ENCODE measurements around the gene MAST4.

Gene MAST4

DNA sequence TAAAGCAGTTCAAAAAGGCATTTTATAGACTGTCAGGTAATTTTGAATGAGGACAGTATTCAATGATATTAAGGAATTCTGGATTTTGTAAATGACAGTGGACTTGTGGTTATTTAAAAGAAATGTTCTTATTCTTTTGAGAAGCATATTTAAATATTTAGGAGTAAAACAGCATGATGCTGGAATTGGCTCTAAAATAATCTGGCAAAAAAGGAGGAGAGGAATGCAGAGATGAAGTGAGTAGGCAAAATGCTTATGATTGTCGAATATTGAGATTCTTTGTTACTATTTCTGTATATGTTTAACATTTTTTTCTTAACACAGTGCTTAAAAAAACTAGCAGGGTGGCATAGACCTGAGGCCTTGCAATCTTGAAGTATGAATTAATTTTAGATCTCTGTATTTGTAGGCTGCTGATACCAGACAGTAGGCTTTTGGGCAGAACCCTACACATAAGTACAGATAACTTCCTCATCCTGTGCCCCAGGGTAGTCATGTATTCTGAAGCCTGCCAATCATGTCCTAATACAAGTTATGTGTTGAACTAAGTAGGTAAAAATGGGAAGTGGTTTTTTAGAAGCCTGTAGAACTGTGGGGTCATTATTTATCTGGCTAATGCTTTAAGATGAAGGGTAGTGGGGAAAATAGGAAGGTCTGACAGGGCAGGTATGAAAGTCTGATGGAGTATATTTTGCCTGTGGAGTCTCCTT is 591.0 kb downstream of the MAST4 start:
- DNase-seq (ENCODE audit: low read depth, low spot score), result no peak

DNA sequence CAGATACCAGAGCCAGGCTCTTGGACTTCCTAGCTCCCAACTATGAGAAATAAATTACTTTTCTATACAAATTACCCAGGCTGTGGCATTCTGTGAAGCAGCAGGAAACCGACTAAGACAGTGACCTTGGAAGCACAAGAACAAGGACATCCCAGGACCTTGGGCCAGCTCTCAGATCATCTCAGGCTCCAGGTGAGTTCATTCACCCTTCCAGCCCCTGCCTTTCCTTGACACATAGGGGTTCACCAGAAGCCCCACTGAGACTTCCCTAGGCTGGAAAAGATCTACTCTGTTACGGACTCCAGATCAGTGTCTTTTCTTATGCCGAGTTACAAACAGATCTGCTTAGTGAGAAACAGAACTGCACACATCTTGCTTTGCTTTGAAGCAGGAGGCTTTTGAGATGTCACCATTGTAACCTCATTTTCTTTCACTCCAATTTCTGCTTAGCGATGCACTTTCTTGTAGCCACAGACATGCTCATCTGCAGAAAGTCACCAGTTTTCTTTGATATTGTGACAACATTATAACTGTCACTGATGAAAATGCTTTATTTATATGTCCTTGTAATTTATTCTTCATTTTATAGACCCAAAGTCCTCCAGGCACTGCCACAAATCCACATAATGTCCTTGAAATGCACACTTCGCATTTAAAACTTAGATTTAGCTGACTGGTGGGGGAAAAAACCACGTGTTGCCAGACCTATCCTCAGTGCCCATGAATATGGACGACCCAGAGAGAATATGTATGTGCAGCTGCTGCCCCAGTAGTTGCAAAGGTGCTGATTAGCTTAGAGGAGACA is 592.3 kb downstream of the MAST4 start:
- DNase-seq (ENCODE audit: low read depth, low spot score), result no peak

DNA sequence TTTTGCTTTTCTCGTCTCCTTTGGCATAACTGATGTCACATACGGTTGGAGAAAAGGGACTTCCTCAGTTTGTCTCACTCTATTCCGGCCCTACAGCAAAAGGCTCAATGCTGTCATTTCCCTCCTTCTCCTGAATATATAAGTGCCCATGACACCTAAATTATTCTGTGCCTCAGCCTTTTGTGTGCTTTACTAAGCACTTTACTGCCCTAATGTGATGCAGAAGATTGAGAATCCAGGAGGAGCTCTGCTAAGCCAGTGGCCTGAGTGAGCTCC is 592.8 kb downstream of the MAST4 start:
- no peak for DNase-seq (ENCODE audit: low read depth, low spot score)

DNA sequence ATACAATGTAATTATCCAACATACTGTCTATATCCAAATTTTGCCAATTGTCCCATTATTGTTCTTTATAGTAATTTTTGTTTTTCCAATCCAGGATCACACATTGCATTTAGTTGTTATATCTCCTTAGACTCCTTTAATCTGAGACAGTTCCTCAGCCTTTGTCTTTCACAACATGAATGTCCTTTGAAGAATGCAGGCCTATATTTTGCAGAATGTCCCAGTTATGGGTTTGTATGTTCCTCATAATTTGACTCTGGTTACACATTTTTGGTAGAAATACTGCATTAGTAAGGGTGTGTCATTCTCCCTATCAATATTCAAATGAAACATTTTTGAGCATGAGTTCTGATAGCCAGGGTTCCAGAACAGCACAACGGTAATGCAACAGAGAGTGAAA is 593.7 kb downstream of the MAST4 start:
- DNase-seq (ENCODE audit: low read depth, low spot score), result no peak

DNA sequence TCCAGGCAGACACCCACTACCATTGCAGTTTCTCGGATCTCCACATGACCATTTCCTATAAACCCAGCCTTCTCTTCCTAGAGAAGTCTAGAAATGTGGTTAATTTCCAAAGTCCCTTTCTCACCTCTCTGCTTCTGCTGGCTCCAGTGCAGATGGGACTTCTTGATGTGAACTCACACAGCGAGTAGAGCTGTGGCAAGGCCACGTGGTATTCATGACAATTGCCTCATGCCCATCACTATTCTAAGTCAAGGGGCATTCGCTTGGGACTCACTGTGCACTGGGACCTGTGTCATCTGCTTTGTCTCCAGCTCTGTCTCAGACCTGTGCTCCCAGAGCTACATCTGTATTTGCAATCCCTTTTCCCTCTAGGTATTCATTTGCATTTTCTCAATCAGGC is 594.2 kb downstream of the MAST4 start:
- DNase-seq (ENCODE audit: low read depth, low spot score), result no peak

DNA sequence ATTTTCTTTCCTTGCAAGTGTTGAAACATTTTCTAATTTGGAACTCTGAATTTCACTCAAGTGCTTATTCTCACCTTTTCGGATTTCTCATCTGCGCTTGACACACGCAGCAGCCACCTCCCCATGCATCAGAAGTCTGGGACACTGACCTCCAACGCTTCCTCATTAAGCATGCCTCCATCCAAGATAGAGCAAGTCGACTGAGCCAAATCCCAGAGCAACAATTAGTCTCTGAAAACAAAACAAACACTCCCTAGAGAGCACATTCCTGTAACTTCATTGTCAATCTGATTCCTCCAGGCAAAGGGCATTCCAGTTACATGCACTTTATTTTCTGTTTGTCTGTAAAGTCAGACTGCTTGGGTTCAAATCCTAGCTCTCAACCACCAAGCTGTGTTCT is 594.7 kb downstream of the MAST4 start:
- no peak for DNase-seq (ENCODE audit: low read depth, low spot score)

DNA sequence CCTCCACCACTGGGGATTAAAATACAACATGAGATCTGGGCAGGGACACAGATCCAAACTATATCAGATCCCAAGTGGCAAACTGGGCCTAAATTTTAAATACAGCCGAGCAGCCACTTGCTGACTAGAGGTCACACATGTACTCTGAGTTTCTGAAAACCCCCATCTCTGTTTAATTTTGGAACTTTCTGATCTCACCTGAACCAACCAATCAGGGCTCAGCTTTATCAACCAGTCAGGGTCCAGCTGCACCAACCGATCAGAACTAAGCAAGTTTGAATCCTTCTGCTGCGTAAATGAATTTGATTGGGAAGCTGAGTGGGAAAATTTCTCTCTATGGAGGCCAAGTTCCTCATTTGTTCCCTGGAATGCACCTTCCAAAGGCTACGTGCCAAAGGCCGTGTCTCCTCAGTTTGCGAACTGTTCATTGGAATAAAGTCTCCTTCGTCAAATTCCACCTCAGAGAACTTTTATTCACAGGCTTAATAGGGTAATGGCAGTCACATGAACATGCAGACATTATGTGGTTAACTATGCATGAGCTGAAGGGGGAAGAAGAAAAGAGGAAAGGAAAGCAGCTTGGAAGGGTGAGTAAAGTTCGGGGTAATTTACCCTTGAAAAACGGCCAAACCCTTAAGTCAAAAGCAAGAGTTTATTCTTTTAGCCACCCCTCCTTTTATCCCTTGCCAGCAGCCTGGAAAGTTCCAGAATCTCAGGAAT is 596.7 kb downstream of the MAST4 start:
- no peak for DNase-seq (ENCODE audit: low read depth, low spot score)

DNA sequence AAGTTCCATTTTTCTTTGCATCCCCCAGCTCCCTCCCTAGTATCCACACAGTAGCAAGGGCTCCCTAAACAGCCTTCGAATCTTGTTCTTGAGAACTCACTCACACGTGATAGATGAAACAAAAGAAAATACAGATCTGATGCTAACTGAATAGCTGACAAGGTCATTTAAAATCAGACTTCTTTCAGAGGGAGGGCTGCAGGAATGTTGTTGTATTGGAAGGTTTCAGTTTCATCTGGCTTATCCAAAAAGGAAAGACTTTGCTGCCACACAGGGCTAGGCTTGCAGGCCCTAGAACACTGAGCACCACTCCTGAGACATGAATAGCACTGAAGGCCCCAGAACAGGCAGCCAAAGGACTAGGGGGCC is 597.2 kb downstream of the MAST4 start:
- no peak for DNase-seq (ENCODE audit: low read depth, low spot score)

DNA sequence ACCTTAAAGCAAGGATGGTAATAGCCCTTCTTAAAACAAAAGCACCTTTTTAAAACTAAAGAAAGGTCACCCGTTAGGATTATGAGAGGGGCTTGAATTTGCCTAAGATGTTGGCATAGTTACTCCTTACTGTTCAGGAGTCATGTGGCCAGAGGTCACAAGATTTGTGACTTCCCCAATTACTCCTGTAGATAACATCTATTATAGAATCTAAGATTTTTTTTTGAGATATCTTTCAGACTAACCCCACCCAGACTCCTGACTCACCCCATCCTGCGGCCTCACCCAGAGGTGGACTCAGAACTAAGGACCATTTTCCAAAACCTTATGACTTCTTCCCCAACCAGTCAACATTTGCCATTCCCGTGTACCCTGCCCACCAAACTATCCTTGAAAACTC is 598.0 kb downstream of the MAST4 start:
- DNase-seq (ENCODE audit: low read depth, low spot score), result no peak

DNA sequence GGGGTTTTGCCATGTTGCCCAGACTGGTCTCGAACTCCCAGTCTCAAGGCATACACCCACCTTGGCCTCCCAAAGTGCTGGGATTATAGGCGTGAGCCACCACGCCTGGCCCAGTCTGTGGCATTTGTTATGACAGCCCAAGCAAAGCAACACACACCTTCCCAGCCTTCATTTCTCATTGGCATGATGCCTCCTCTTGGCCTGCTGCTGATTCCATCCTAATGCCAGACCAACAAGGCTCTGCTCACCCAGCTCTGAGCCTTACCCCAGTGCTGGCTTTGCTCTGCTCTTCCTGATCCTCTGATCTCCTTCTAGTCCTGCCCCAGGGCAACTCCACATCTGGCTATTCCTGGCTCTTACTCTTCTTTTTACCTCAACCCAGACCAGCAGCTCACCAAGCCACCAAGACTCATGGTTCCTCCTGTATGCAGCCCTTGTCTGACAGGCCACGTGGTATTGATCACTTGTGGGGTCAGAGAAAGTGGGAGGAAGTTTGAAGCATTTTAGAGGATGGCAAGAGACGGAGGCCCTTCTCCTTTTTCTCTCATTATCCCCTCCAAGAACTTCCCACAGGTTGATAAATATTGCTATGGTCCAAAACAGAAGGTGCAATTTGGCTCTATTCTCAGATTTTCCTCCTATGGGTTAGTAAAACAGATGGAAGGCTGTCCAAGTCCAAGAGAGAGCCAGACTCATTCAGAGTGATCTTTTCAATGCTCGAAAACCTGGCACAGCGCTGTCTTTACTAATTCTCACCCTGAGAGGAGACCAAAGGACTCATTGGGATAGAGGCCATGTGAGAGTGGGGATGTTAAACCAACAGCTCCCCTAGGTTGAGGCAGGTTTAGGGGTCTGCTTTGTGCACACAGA is 599.4 kb downstream of the MAST4 start:
- no peak for DNase-seq (ENCODE audit: low read depth, low spot score)

DNA sequence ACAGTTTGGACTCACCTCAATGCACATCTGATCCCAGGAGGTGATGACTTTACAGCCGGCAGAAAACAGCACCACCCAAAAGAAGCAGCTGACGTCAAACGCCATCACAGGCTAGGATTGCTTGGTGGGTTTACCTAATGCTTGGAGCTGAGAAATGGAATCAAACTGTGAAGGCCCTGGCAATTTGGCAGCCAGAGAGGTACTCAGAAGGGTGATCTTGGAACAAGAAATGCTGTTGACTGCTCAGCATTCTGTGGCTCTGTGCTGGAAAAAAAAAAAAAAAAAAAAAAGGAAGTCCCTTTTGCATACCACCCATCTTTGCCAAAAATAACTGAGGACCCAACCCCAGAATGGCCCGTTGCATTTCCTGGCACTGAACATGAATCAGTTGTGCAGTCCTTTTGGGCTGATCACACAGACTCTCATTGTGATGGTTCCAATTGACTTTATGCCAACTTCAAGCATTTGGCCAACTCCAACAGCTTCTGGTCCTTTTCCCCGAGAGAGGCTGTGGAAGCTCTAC is 600.4 kb downstream of the MAST4 start, which contains the start of gene CD180:
TSS of gene CD180 (minus strand) at position 263 of the 523 bp plus-strand sequence. CDS start at position 105, 158 bp downstream.
- no peak for DNase-seq (ENCODE audit: low read depth, low spot score)

DNA sequence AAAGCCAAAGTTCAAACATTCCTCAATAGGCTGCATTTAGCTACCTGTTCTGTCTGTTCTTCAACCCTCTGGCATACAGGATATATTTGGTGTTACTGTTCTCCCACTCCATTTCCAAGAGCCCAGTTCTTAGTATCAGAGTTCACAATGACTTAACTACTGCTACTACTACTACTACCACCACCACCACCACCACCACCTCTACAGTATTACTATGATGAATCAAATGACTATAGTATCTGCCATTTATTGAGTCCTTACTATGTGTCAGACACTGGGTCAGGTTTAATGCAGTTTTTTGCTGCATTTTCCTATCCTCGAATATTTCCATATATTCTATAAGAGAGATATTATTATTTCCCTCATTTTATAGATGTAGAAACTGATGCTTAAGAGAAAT is 601.3 kb downstream of the MAST4 start:
- DNase-seq (ENCODE audit: low read depth, low spot score), result no peak

DNA sequence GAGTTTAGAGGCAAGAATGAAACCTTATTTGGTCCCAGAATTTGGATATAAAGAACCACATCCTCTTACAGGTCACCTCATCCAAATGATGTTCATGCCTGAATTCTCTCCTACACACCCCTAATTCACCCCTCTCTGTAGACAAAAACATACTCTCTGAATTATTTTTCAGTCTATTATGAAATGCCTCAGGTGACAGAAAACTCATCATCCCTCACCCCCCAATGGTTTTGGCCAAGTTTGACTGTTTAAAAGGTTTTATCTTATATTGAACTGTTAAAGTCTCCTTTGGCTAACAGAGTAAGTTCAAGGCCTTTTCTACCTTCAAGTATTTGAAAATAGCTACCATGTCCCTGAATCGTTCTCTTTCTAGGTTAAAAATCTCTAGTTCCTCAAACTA is 602.7 kb downstream of the MAST4 start:
- no peak for DNase-seq (ENCODE audit: low read depth, low spot score)

DNA sequence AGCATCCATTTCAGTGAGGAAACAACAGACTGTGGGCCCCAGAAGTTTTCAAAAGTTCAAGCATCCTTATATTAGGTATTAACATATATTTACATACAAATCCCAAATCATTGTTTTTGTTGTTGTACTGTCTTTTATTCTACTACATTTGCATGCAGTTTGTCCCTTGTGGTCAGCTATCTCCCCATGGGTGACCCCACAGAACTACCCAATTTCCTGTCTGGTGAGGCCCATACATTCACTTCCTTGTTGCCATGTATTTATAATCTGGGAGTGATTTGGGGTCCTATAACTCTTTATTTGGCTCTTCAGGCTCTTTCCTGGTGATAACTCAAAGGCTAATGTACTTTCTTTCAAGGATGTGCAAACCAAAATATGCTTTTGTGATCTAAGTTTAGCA is 603.7 kb downstream of the MAST4 start:
- DNase-seq (ENCODE audit: low read depth, low spot score), result no peak

DNA sequence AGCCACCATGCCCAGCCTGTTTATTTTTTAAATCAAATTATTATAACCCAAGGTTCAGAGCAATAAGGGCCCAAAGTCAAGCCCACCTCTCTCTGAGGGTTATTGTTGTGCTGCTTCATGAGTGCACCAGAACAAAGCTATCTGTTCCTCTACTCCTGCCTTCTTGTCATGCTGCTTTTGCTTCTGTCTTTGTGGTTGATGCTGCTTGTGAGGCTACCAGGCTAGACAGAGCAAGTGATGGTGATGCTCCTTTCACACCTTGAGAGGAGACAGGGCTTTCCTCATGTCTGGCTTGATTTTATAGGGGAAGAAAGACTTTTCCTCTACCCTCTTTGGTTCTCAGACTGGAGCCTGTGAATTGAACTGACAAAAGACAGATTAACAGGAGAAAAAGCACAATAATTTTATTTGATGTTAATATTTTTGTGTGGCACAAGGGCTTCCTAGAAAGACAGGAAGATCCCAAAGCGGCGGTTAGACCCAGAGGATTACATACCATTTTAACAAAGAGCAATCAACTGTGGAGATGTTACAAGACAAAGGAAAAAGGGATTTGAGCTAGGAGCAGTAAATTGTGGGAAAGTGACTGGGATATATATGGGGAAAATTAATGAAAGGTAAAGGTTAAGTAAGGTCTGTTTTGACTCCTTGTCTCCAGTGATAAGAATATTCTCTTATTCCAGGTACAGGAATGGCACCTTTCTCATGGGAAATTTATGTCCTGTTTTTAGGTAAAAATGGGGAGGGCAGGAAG is 604.8 kb downstream of the MAST4 start:
- DNase-seq (ENCODE audit: low read depth, low spot score), result no peak

DNA sequence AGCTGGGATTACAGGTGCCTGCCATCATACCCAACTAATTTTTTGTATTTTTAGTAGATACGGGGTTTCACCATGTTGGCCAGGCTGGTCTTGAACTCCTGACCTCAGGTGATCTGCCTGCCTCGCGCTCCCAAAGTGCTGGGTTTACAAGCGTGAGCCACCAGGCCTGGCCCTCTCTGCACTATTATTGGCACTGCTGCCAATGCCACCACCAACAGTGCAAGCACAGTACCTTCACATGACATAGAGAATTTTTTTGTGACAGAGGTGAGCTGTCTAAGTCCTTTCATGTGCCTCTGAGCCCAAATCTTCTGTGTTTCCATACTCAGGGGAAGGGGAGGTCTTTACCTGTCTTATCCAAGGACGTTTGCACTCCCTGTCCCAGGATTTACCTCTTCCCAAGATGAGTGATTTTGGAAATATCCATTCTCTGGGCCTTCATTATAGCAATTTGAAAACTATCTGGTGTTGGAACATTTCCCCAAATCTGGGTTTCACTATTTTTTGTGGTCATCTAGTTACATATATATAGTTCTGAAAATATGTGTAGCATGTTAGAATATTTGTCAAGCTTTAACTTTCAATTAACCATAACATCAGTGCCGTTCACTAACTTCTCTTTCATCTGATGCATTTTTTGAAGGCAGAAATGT is 605.8 kb downstream of the MAST4 start:
- no peak for DNase-seq (ENCODE audit: low read depth, low spot score)

DNA sequence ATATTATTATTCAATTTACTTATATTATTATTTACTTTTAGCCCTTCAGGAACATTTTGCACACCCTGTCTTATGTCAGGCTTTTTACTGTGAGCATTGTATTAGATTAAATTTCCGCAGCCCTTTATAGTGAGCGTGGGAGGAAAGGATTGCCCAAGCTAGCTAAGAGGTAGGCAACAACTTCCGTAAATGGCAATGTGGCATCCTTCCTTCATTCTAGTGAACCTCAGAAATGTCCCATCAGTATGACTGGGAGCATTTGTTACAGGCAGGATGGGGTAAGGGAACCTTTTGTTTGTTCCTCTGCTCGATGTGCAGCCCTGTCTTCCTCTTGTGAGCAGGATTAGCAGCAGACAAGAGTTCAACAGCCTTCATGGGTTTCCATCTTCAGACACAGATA is 606.6 kb downstream of the MAST4 start:
- DNase-seq (ENCODE audit: low read depth, low spot score), result no peak

DNA sequence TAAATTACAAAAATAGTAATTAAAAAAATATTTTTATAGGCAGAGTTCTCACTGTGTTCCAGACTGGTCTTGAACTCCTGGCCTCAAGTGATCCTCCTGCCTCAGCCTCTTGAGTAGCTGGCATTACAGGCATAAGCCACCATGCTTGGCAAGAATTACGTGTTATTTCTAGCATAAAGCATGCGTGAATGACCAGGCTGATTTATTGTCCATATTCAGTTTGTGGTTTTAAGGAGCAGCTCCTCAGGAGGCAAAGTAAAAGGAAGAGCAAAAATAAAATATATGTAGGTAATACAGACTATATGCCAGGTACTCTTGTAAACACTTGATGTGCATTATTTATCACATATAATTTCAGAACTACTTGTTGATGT is 607.5 kb downstream of the MAST4 start:
- DNase-seq (ENCODE audit: low read depth, low spot score), result no peak

DNA sequence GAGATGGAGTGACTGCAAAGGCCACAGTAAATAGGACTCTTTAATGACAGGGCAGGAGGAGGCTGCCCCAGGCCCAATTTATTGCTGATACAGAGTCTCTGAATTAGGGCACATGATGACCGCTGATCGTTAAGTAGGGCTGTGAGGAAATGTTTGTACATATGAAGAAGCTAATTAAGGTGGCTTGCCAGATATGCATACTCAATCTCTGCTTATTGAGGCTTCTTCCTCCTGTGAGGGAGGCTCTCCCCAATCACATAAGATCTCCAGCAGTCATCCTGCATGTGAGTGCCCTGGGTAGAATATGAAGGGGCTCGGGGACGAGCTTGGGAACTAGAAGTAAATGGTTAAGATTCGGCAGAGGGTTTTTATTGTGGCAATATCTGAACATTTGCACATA is 608.6 kb downstream of the MAST4 start:
- no peak for DNase-seq (ENCODE audit: low read depth, low spot score)

DNA sequence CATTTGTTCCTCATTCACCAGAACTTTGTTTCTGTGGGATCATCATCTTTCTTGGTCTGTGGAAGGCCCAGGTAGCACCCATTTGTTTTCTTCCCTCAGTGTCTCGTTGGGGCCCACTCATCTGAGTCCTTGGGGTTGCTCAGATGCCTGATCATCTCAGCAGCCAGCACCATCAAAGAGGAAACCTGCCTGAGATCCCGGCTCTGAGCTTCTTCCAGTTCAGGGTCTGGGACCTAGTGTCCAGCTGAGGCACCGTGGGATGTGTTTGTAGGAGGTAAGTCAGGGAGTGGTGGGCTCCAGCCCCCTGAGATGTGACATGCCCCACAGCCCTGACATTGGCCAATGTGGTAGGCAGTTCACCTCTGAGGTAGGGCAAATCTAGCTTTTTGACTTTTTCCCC is 609.8 kb downstream of the MAST4 start:
- no peak for DNase-seq (ENCODE audit: low read depth, low spot score)

Measured in activated naive CD8-positive, alpha-beta T cell treated with anti-CD3 and anti-CD28 coated beads, Interleukin-2, amount 50 U/mL, for 16 hours (primary cell).